ENCODE results near the gene KCNJ16.
"Not testable (repeated sequence)": the region's sequence is repeated elsewhere in the genome, so short reads cannot be mapped to it uniquely, and the experiment has no call there.

KCNJ16 gene

DNA sequence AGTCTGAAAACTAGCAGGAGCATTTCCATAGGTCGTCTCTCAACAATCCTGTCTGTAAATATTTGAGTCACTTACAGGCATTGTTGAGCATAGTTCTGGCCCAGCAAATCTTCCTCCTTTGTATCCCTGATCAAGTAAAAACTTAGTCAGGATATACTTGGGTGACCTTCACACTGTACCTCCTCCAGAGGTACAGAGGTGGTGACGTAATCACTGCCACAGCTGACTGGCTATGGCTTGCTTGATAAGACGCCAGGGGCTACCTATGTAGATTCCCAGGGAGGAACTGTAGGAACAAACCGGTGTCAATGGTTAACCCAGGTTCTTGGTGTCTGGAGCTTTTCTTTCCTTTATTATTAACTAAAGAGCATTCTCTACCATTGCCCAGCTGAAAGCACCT, at the start of gene KCNJ16:
KCNJ16 (plus strand) TSS at position 270 of the 400 bp plus-strand sequence. CDS start 56,863 bp downstream, outside the sequence.
- DNase-seq, result no peak

DNA sequence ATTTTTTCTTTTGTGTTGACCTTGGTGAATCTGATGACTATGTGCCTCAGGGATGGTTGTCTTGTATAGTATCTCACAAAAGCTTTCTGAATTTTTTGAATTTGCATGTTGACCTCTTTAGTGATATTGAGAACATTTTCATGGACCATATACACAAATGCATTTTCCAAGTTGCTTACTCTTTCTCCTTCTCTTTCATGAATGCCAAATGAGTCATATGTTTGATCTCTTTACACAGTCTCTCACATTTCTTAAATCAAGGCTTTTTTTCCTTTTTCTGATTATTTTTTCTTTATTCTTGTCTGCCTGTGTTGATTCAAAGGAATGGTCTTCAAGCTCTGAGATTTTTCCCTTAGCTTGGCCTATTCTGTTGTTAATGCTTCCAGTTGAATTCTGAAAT, 46.6 kb upstream of the KCNJ16 start:
- DNase-seq, result no peak

DNA sequence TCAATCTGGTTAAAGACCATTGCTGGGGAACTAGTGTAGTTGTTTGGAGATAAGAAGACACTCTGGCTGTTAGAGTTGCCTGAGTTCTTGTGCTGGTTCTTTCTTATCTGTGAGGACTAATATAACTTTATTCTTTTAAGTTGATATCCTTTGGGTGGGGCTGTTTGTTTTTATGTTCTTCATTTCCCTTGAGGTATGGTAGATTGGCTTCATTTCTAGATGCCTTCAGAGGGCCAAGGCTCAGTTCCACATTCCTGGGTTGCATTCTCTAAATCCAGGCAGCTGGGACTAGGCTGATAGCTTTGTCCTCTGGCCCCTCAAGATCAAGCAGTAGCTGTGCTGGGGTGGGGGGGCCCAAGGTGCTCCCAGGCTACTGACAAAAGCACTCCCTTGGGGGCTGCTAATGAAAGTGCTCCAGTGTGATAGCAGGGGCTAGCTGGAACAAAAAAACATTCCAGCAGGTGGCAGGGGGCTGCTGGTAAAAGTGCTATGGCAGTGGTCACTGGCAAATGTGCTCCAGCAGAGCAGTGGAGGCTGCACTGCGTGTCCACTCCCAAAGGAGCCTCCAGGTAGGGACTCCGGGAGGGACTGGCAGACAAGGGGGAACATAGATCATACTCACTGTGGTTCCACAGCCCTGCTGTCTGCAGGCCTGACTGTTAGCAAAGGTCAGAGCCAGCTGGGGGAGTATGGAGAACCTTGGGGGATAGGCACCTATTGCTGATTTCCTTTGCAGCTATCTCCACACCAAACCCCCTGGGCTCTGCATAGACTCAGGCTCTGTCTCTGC, 45.9 kb upstream of the KCNJ16 start:
- peak; percentile 2 for DNase-seq

- DNase-seq, result no peak
Observed at GRCh38 chr17:70030371-70030770, 44.7 kb upstream of the KCNJ16 start.

GRCh38 chr17:70031341-70031740, 43.7 kb upstream of the KCNJ16 start:
- DNase-seq, result no peak

DNA sequence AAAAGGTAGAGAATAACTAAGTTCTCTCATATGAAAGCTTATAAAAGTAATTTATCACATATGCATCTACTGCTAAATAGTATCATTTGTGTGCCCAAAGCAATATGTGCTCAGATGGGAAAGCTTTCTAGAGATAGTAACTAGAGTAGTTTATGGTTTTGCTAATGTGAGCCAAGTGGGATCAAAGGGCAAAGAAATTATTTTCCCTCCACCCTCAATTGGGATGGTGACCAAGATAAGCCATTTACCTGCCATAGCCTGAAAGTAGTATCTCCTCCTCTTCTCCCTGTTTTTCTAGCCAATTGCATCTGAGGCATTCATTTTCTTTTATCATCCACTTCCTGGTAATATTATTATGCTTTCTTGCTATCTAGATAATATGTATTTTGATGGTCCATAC, 41.9 kb upstream of the KCNJ16 start:
- no peak for DNase-seq

- peak; percentile 2 for DNase-seq
Observed at GRCh38 chr17:70034158-70034557, 40.9 kb upstream of the KCNJ16 start.

GRCh38 chr17:70037498-70037897, 37.5 kb upstream of the KCNJ16 start:
- no peak for DNase-seq

GRCh38 chr17:70040336-70040735, 34.7 kb upstream of the KCNJ16 start:
- DNase-seq, result no peak

DNA sequence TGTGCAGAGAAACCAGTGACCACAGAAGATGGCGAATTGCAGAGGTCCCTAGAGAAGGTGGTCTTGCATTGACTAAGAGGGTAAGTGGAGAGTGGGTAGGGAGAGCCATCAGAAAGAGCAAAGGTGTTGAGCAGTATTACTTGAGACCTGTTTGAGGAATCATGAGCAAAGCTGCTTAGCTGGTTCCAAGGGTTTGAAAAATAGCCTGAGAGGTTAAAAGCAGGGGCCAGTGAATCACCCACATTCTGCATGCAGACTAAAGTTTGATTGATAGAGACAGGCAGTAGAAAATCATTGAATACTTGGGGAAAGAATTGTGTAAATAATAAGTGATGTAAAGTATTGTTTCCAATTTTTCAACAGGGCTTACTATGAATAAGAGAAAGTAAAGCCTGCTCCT, 34.0 kb upstream of the KCNJ16 start:
- DNase-seq, result no peak

GRCh38 chr17:70041540-70041939, 33.5 kb upstream of the KCNJ16 start:
- no peak for DNase-seq

DNA sequence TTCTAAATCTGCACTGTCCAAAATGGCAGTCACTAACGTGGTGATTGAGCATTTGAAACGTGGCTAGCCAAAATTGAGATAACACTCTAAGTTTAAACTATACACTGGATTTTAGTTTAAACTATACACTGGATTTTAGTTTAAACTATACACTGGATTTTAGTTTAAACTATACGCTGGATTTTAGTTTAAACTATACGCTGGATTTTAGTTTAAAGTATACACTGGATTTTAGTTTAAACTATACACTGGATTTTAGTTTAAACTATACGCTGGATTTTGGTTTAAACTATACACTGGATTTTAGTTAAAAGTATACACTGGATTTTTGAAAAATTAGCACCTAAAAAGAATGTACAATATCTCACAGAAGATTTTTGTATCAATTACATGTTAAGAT, 29.2 kb upstream of the KCNJ16 start:
- DNase-seq, result not testable (repeated sequence)

- no peak for DNase-seq
Observed at GRCh38 chr17:70047619-70048419, 27.2 kb upstream of the KCNJ16 start.

DNA sequence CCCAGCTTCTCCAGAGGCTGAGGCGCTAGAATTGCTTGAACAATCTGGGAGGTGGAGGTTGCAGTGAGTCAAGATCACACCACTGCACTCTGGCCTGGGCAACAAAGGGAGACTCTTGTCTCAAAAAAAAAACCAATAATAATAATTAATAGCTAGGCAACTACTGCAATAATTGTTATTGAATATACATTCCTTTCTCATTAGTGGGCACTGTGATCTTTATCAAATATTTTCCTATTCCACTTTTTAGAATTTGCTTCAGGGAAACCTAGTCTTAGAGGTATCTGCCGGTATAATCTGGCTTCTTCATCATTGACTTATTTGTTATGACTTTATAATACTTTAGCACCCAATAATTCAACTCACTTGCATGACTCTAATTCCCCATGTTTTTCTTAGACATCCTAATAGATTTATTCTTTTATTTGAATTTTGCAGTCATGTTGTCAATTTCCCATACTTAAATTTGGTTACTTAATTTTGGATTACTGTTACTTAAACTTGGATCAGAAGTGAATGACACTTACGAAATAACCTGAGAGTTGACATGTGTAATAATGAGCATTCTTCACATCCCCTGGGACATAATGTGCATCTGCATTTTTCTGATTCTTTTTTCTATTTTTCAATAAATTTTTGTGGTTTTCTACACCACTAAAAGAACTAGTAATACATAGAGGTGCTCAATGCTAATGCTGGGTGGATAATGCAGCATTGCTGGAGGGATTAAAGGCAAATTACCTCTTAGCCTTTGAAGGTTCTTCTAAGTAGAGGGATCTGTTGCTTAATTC, 25.0 kb upstream of the KCNJ16 start:
- no peak for DNase-seq

GRCh38 chr17:70050931-70051330, 24.1 kb upstream of the KCNJ16 start:
- DNase-seq, result no peak

- DNase-seq, result no peak
Observed at GRCh38 chr17:70053241-70054234, 21.5 kb upstream of the KCNJ16 start.

- DNase-seq, result no peak
Observed at GRCh38 chr17:70055000-70055399, 20.0 kb upstream of the KCNJ16 start.

DNA sequence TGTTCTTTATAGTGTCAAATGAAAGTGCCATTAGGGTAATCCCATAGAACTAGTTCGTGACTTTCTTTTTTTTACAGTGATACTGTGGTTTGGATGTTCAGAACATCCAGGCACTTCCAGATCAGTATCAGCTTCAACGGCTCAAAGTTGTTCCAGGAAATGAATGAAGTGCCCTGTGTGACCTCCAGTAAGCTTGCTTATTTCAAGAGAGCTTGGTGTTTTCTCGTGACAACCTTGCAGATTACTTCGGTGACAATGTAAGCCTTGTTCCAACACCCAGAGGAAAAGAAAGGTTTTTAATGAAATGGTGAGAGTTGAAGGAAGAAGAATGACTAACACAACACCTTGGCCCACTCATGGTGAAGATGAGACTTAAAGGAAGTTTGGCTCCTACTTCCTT, 16.0 kb upstream of the KCNJ16 start:
- DNase-seq, result peak; percentile 27

DNA sequence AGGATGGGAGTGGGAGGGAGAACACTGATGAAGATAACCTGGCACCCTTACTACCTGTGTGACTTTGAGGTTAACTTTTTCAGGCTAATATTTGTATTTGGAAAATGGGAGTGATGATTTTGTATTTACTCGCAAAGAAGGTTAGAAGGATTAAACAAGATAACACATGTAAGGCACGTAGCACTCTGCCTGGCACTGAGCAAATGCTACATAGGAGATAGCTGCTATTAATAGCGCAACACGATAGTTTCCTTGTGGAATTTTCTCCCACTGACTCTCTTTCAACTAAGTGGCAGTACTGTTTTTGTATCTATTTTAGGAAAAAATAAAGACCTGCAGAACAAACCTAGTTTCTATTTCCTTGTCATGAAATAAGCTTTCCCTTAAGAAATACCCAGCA, 15.4 kb upstream of the KCNJ16 start:
- DNase-seq, result no peak

- no peak for DNase-seq
Observed at GRCh38 chr17:70060415-70060814, 14.6 kb upstream of the KCNJ16 start.

GRCh38 chr17:70067134-70067533, 7.9 kb upstream of the KCNJ16 start:
- no peak for DNase-seq
